ENCODE data around the gene KRTAP4-5. TPM values are rescaled to one million over a fixed set of nuclear protein-coding genes. Genes with fewer than 3 reads are reported as not detected.
A peak's percentile ranks its signal among the peaks of the same experiment; 100 is the strongest.
"Not testable (repeated sequence)": the region's sequence is repeated elsewhere in the genome, so short reads cannot be mapped to it uniquely, and the experiment has no call there.

The KRTAP4-5 gene
- total RNA-seq, 2 donors from 2014 or later = not detected

GRCh38 chr17:41123292-41123990, 26.2 kb downstream of the KRTAP4-5 start:
- peaks cover 10 to 15% of the 10 kb centered on the region in 2 donors for H3K9me3 Mint-ChIP-seq
- not testable (repeated sequence) for DNase-seq (ENCODE audit: low spot score in 2 of 2); ATAC-seq; H3K36me3 Mint-ChIP-seq
- peak overlapping the region; percentile 41 to 73 for H3K27ac Mint-ChIP-seq

- no peak for ATAC-seq
These were observed 27.9 kb downstream of the KRTAP4-5 start for GRCh38 chr17:41121742-41122141.

GRCh38 chr17:41119696-41120690, 29.6 kb downstream of the KRTAP4-5 start:
- ATAC-seq; DNase-seq (ENCODE audit: low spot score in 2 of 2); H3K36me3 Mint-ChIP-seq: not testable (repeated sequence)
- Mint-ChIP-seq H3K9me3 (peaks cover 8 to 10% of the 10 kb centered on the region in 2 donors), H3K27ac (peak overlapping the region in 1 of 2 donors; percentile 81)

More at GRCh38 chr17:41121742-41122141, 27.9 kb downstream of the KRTAP4-5 start:
- no peak for DNase-seq (ENCODE audit: low spot score in 2 of 2)
- Mint-ChIP-seq H3K27ac (no peak overlapping the region), H3K9me3 (peaks cover 10 to 12% of the 10 kb centered on the region in 2 donors), H3K36me3 (peaks cover 0 to 9% of the 10 kb centered on the region in 2 donors)

- Mint-ChIP-seq H3K36me3 (peaks cover 0 to 9% of the 10 kb centered on the region in 2 donors), H3K27ac (no peak overlapping the region), H3K9me3 (peaks cover 8 to 10% of the 10 kb centered on the region in 2 donors)
- ATAC-seq (no peak), DNase-seq (ENCODE audit: low spot score in 2 of 2) (no peak)
These were observed 30.9 kb downstream of the KRTAP4-5 start for GRCh38 chr17:41118721-41119120.

GRCh38 chr17:41117846-41118386, 31.7 kb downstream of the KRTAP4-5 start, which contains the start of gene KRTAP4-11:
Gene KRTAP4-11 (minus strand): TSS chr17:41118373. CDS start chr17:41118315, 58 bp downstream.
- Mint-ChIP-seq H3K9me3 (peaks cover 4 to 10% of the 10 kb centered on the region in 2 donors), H3K27ac (peak within 1 kb of the TSS in 1 of 2 donors; percentile 8)
- DNase-seq (ENCODE audit: low spot score in 2 of 2); ATAC-seq; H3K36me3 Mint-ChIP-seq: not testable (repeated sequence)

- Mint-ChIP-seq H3K9me3 (peaks cover 4 to 6% of the 10 kb centered on the region in 2 donors), H3K27ac (no peak overlapping the region), H3K36me3 (peaks cover 0 to 8% of the 10 kb centered on the region in 2 donors)
- DNase-seq (ENCODE audit: low spot score in 2 of 2) (no peak), ATAC-seq (no peak)
These were observed 33.3 kb downstream of the KRTAP4-5 start for GRCh38 chr17:41116297-41116696.

- no peak for ATAC-seq
- Mint-ChIP-seq H3K9me3 (peaks cover 4 to 12% of the 10 kb centered on the region in 2 donors), H3K27ac (no peak overlapping the region)
These were observed 38.3 kb downstream of the KRTAP4-5 start for GRCh38 chr17:41111151-41111885.

GRCh38 chr17:41108728-41109386, 40.8 kb downstream of the KRTAP4-5 start:
- not testable (repeated sequence) for DNase-seq (ENCODE audit: low spot score in 2 of 2); H3K27ac Mint-ChIP-seq; H3K36me3 Mint-ChIP-seq; ATAC-seq
- H3K9me3 Mint-ChIP-seq = peaks cover 4 to 12% of the 10 kb centered on the region in 2 donors

More at GRCh38 chr17:41111151-41111885, 38.3 kb downstream of the KRTAP4-5 start:
- DNase-seq (ENCODE audit: low spot score in 2 of 2) = no peak
- H3K36me3 Mint-ChIP-seq = peaks cover 0 to 9% of the 10 kb centered on the region in 2 donors

- H3K27ac Mint-ChIP-seq = no peak overlapping the region
These were observed 41.6 kb downstream of the KRTAP4-5 start for GRCh38 chr17:41107941-41108450.

GRCh38 chr17:41105347-41105746, 44.3 kb downstream of the KRTAP4-5 start, which contains the start of gene KRTAP4-9:
Gene KRTAP4-9 (plus strand): TSS chr17:41105389. CDS start chr17:41105389, 0 bp downstream.
- DNase-seq (ENCODE audit: low spot score in 2 of 2); H3K36me3 Mint-ChIP-seq; ATAC-seq; H3K9me3 Mint-ChIP-seq: not testable (repeated sequence)
- H3K27ac Mint-ChIP-seq = peak within 1 kb of the TSS in 1 of 2 donors; percentile 82

More at GRCh38 chr17:41107941-41108450, 41.6 kb downstream of the KRTAP4-5 start:
- DNase-seq (ENCODE audit: low spot score in 2 of 2) = no peak
- peaks cover 4 to 12% of the 10 kb centered on the region in 2 donors for H3K9me3 Mint-ChIP-seq
- ATAC-seq = no peak
- H3K36me3 Mint-ChIP-seq = peaks cover 0 to 9% of the 10 kb centered on the region in 2 donors

- H3K9me3 Mint-ChIP-seq; H3K27ac Mint-ChIP-seq; DNase-seq (ENCODE audit: low spot score in 2 of 2); H3K36me3 Mint-ChIP-seq: not testable (repeated sequence)
- ATAC-seq = peak; percentile 51 to 89
These were observed 45.1 kb downstream of the KRTAP4-5 start for GRCh38 chr17:41104386-41105038.

GRCh38 chr17:41103896-41104295, 45.7 kb downstream of the KRTAP4-5 start:
- no peak for ATAC-seq
- Mint-ChIP-seq H3K9me3 (peaks cover 0 to 5% of the 10 kb centered on the region in 2 donors), H3K27ac (no peak overlapping the region), H3K36me3 (no peaks in the 10 kb centered on the region)
- DNase-seq (ENCODE audit: low spot score in 2 of 2) = no peak

GRCh38 chr17:41101586-41102259, 47.9 kb downstream of the KRTAP4-5 start, which contains the start of gene KRTAP4-16:
Gene KRTAP4-16 (minus strand): TSS chr17:41102209. CDS start chr17:41102209, 0 bp downstream.
- Mint-ChIP-seq H3K36me3 (no peaks in the 10 kb centered on the region), H3K9me3 (no peaks in the 10 kb centered on the region), H3K27ac (no peak within 1 kb of the TSS)
- ATAC-seq (no peak), DNase-seq (ENCODE audit: low spot score in 2 of 2) (no peak)

Data from activated naive CD4-positive, alpha-beta T cell treated with anti-CD3 and anti-CD28 coated beads, Interleukin-2, amount 50 U/mL, for 72 hours (primary cell).